Esophagus squamous epithelium (tissue), 5 donors: ENCODE results near the gene ZNF330. TPM values are rescaled to one million over a fixed set of nuclear protein-coding genes. Genes with fewer than 3 reads are reported as not detected.

Experiments used
- DNase-seq: peaks from one replicate; lab custom pipeline; 2025; lab: John Stamatoyannopoulos, UW
- H3K27ac ChIP-seq, 4 donors: fragments of 200-600 bp; sonication (generic); one replicate each; pipeline ENCODE4 v1.5.1; 2016 to 2019; ENCODE audit warnings: mild to moderate bottlenecking in 1 of 4
- H3K27me3 ChIP-seq, 4 donors: fragments of 200-600 bp; sonication (generic); 1 replicate in 3 of 4; 2 replicates in 1 of 4; pipeline versions ENCODE4 v1.5.1 to v1.6.0; 2017 to 2021; ENCODE audit warnings: antibody characterized with exemption in 1 of 4
- H3K36me3 ChIP-seq, 3 donors: fragments of 200-600 bp; sonication (generic); one replicate each; pipeline ENCODE4 v1.5.1; 2016 to 2019
- H3K4me1 ChIP-seq, 3 donors: fragments of 200-600 bp; sonication (generic); one replicate each; pipeline ENCODE4 v1.5.1; 2017 to 2019
- H3K4me3 ChIP-seq, 4 donors: fragments of 200-600 bp; sonication (generic); 1 replicate in 3 of 4; 2 replicates in 1 of 4; pipeline ENCODE4 v1.5.1; 2016 to 2019; ENCODE audit warnings: mild to moderate bottlenecking in 2 of 4, moderate library complexity in 1 of 4
- H3K9me3 ChIP-seq, 3 donors: fragments of 200-600 bp; sonication (generic); one replicate each; pipeline ENCODE4 v1.5.1; 2016 to 2019
- CTCF ChIP-seq, 6 experiments: fragments of 450-650 bp in 4 of 6; fragments of 200-600 bp in 2 of 6; sonication (generic) in 2 of 6; IDR thresholded peaks; one replicate each; pipeline ENCODE4 v1.5.1; 2016 to 2019; ENCODE audit warnings: antibody characterized with exemption in 6 of 6, mild to moderate bottlenecking in 4 of 6, moderate library complexity in 4 of 6
- POLR2A ChIP-seq, 4 donors: fragments of 450-650 bp; IDR thresholded peaks; one replicate each; pipeline ENCODE4 v1.6.1; 2017; ENCODE audit warnings: antibody characterized with exemption in 4 of 4, mild to moderate bottlenecking in 4 of 4, moderate library complexity in 3 of 4
- WGBS, 2 donors: methylation state at CpG; one replicate each; pipeline ENCODE4 v1.1.5; 2018; 5-methylcytosine and 5-hydroxymethylcytosine counted together
- intact Hi-C: fragments of 100-400 bp; cut with DNase I; formaldehyde crosslinking; loops from one replicate; pipeline ENCODE4 v1.15.0; 2022
- total RNA-seq, 4 donors: library from RNA; depleted of rRNA; stranded (reverse); fragments of >200 nt; gene quantifications; one replicate each; pipeline ENCODE4 v1.1.0, GENCODE V29; 2016
- donor health status: DM: yes; HTN: yes; CAD: no.

The ZNF330 gene
- total RNA-seq, 4 donors from 2014 or later = 12.3 to 27.5 (median 22.3) TPM

DNA sequence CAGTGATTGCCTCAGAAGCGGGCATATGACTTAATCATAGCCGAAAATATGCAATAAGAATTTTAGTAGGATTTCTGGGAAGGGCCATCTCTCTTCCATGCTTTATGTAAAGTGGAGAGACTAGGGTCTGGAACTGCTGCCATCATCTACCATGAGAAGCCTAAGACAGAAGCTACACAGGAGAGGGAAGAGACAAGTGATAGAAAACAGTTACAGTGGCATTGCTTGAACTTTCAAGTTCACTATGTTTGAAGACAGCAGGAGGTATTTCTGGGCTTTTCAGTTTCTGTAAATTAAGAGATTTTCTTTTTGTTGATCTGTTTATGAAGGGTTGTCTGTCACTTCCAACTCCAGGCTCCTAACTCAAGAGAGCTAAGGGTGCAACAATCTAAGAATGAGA is 62.5 kb downstream of the ZNF330 start:
- WGBS, 2 donors = 100% methylated on average over 2 of the region's 2 CpGs
- intact Hi-C loops = no loop called here

GRCh38 chr4:141283563-141283962 is 62.9 kb downstream of the ZNF330 start:
- no peaks in the 10 kb centered on the region for H3K4me1 ChIP-seq
- H3K27ac ChIP-seq = no peak overlapping the region
- H3K4me3 ChIP-seq = no peak overlapping the region
- WGBS, 2 donors = 80 to 88% methylated on average over 2 of the region's 2 CpGs
- DNase-seq = no peak
- TF ChIP-seq CTCF (IDR thresholded peaks at IDR 0.05) = no peak
- no peaks in the 10 kb centered on the region for H3K9me3 ChIP-seq
- H3K27me3 ChIP-seq = no peaks in the 10 kb centered on the region
- H3K36me3 ChIP-seq = no peaks in the 10 kb centered on the region
- intact Hi-C loops = no loop called here

More for the DNA sequence above, 62.5 kb downstream of the ZNF330 start:
- no peaks in the 10 kb centered on the region for H3K4me1 ChIP-seq
- no peaks in the 10 kb centered on the region for H3K36me3 ChIP-seq
- TF ChIP-seq CTCF (IDR thresholded peaks at IDR 0.05) (no peak), POLR2A (IDR thresholded peaks at IDR 0.05) (no peak)
- DNase-seq = no peak
- H3K27ac ChIP-seq = no peak overlapping the region
- H3K27me3 ChIP-seq = no peaks in the 10 kb centered on the region
- no peak overlapping the region for H3K4me3 ChIP-seq
- H3K9me3 ChIP-seq = no peaks in the 10 kb centered on the region

Other genes with a start within 250 kb of the ZNF330 start
- 1 to 10 TPM in 3 of 4 donors, under 1 TPM in 1; 0.23 to 6.7 (median 4.5) TPM for gene RNF150, start 87.4 kb upstream of the ZNF330 start, total RNA-seq